Left colon (tissue), 2 donors: ENCODE results near the gene CADPS. TPM values are rescaled to one million over a fixed set of nuclear protein-coding genes. Genes with fewer than 3 reads are reported as not detected.
A peak's percentile ranks its signal among the peaks of the same experiment; 100 is the strongest.

Experiments
- ATAC-seq: fragments of 200-7000 bp; cut with Tn5 transposase; one replicate; pipeline ENCODE4 v1.9.1; 2020; ENCODE audit warnings: mild to moderate bottlenecking, moderate library complexity
- DNase-seq, 2 donors: peaks; one replicate each; pipeline ENCODE4 v3.0.0-alpha.2; 2020
- intact Hi-C, 2 donors: fragments of 100-400 bp; cut with DNase I in 1 of 2; cut with micrococcal nuclease in 1 of 2; formaldehyde crosslinking; loops; one replicate each; pipeline versions ENCODE4 v1.11.2 to v1.14.0; 2022; cut with DNase I, micrococcal nuclease
- total RNA-seq, 2 donors: library from RNA; stranded (reverse); fragmentation: NEBNext Ultra II Directional; extraction: Animal tissue kit (Norgen Biotek cat#: 25700); gene quantifications; one replicate each; pipeline ENCODE4 v1.2.1, GENCODE V29; 2021
- donor health status: DM: no; HTN: no; CAD: no.
- donor health status: DM: yes; HTN: yes; CAD: no.

CADPS gene
- total RNA-seq, 2 donors from 2014 or later = 3.7 to 4.4 TPM

DNA sequence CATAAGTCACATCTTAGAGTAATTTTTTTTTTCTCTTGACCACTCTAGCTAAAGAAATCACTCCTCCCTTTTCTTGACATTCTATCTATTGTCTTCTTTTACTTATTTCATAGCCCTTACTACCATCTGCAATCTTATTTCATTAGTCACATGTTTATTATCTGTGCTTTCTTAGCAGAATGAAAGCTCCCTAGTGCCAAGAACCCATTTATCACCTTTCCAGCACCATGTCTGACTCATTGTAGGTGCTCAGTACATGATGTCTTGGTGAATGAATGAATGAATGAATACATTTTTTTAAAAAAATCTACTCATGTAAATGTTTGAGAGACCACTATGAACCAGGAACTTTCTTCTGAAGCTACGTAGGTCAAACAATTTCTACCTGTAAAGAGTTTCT is 157.2 kb downstream of the CADPS start:
- no peak for DNase-seq
- intact Hi-C loops = no loop called here
- ATAC-seq = no peak

DNA sequence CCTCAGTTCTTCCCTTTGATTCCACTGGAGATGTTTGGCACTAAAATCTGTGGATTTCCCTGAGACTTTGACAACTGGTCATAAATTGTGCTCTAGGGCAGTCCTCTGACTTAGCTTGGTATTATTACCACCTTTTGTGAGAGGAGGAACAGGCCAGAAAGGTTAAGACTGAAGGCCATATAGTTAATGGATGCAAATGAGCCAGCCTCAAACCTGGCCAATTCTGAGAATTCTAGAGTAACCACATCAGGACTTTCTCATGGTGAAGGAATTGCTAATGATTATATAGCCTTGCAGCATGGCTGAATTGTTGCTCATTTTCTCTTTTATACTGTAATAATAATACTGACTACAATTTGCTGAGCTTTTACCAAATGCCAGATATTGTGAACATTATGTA is 162.5 kb downstream of the CADPS start:
- DNase-seq (no peak), ATAC-seq (no peak)
- intact Hi-C loops = no loop called here

DNA sequence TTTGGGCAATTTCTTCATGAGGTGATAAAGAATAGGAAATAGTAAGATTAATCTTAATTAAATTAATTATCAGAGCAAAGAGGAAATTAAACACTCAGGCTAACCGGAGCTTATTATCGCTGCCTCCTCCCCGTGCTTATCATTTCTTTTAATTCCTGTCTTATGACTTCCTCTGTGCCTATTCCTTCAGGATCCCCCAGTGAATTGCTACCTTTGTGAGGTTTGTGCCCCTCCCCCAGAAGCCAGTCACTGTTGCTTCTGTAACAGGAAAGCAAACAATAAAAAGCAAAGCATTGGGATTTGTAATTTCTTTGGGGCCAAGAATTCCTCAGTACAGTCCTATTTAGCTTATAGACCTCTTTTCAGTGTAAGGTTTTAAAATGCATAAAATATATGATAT is 164.5 kb downstream of the CADPS start:
- ATAC-seq (no peak), DNase-seq (no peak)
- intact Hi-C loops = no loop called here

DNA sequence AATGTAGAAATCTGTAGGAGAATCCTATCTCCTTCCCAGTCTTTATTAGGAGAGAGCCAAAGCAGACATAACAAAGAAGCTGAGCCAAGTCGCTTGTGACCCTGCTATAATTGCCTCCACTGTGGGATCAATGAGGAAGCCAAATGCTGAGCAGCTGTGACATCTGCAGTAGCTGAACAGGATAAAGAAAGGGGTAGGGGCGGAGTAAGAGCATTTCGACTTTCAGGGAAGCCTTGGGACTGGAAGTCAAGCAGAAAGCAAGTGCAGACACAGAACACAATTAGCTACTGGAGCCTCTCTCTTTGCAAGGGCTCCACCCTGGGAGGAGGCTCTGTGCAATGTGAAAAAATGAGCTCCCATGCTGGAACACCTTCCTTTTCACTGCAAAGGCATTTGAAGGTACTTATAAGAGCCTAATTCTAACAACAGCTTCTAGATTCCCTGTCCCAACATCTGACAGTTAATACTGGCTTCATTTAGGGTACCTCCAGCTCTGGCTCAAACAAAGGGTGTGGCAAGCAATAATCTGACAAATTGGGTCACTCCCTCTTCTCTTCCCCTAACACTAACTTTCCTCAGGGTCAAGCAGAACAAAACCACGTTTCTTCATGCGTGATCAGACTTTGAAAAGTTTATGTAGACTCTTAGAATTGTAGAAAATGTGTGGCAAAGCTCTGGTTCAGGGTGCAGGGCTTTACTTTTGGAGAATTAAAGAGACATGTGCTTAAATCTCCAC is 166.4 kb downstream of the CADPS start:
- DNase-seq = peak in 1 of 2 donors; percentile 10
- intact Hi-C loops = no loop called here
- ATAC-seq = peak; percentile 63

DNA sequence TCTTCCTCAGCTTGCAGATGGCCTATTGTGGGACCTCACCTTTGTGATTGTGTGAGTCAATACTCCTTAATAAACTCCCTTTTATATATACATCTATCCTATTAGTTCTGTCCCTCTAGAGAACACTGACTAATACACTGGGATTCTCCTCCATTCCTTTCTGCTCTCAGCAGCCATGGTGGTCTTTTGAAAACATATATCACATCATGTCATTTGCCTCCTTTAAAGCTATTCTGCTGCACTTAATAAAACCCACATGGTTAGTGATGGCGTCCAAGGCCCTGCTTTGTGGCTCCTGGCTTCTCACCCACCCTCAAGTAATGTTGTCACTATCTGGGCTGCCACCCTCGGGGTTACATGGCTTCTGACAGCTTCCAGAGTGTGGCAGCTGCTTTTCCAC is 169.5 kb downstream of the CADPS start:
- intact Hi-C loops = no loop called here
- ATAC-seq (no peak), DNase-seq (no peak)

DNA sequence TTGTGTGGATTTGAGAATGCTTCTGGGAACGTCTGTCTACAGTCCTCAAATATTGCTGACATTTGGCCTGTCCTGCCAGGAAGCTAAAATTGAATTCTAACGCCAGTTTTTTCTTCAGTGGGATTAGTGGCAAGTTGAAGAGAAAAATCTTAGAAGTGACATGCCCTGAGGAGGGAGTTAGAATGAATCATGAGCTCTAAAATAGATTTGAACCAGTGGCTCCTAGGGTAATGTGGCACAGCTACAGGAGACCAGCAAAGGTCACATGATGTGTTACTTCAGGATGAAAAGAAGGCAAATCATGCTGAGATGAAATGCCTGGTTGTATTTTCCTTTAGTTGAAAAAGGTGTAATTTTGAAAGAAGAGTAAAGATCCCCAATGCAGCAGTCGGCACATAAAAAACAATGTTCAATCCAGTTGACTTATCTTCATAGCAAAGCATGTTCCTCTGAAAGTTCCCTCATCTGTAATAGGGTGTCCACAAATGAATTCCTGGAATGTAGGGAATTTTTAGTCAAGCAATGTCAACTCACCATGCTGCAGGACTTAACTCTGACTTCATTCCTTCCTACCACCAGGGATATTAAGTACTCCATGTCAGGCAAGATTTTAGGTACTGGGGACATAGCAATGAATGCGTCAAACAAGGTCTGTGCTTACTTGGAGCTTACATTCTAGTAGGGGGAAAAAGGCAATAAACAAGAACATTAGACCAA is 171.6 kb downstream of the CADPS start:
- DNase-seq (no peak), ATAC-seq (no peak)
- intact Hi-C loops = no loop called here

DNA sequence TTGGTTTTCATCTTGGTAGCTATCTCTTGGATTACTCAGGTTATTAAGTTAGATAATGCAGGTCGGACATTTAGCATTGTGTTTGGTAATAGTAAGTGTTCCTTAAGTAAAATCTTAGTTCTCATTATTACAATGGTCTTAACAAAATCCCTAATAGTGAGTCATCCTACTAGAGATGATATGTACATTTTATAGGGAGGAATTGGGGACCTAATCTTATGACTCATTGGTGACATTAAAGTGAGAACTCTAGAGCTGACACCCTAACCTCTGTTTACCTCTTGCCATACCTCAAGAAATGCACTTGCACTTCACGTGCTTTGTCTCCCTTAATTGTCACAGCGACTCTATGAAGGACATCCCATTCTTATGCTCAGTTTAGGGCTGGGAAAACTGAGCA is 174.9 kb downstream of the CADPS start:
- intact Hi-C loops = no loop called here
- DNase-seq (no peak), ATAC-seq (no peak)

DNA sequence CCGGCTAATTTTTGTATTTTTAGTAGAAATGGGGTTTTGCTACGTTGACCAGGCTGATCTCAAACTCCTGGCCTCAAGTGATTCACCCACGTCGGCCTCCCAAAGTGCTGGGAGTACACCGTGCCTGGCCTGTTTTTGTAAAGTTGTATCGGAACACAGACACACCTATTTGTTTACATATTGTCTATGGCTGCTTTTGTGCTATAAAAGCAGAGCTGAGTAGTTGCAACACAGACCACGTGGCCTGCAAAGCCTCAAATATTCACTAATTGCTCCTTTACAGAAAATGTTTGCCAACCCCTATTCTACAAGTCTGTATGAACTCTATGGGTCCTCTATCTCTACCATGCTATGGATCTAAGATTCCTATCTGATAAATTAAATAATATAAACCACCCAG is 175.5 kb downstream of the CADPS start:
- DNase-seq (no peak), ATAC-seq (no peak)
- intact Hi-C loops = no loop called here

DNA sequence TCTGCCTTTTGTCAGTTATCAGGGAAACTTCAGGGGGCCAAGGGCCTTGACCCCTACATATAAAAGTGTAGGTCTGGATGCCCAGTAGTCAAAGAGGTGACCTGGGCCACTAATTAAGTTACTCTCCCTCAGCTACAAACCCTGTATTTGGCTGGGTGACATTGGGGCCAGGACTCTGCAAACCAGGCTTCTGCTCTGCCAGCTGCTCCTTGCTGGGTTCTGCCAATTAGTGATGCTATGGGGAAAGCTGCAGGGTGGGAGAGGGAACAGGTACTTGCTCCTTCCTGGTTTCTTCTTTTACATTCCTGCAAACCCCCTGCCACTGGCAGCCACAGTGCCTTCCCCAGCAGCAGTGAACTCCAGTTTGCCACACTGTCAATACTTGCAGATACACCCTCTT is 179.2 kb downstream of the CADPS start:
- no peak for ATAC-seq
- intact Hi-C loops = no loop called here
- DNase-seq = no peak

DNA sequence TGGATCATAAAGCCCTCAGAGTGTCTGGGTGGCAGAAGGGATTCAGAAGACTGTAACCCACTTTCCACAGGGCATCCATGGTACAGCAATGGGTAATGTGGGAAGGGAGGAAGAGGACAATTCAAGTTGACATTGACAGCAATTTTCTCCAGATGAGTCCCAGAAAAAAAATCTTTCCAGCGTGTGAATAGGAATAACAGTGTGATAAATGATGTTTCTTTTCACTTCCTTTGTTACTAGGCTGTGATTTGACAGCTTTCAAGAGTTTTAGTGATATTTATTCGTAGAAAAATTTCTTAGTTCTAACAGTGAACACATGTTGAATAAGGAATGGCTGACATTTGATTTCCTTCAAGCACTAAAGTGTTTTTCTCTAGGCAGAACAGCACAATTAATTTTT is 186.4 kb downstream of the CADPS start:
- DNase-seq = no peak
- intact Hi-C loops = no loop called here
- no peak for ATAC-seq

DNA sequence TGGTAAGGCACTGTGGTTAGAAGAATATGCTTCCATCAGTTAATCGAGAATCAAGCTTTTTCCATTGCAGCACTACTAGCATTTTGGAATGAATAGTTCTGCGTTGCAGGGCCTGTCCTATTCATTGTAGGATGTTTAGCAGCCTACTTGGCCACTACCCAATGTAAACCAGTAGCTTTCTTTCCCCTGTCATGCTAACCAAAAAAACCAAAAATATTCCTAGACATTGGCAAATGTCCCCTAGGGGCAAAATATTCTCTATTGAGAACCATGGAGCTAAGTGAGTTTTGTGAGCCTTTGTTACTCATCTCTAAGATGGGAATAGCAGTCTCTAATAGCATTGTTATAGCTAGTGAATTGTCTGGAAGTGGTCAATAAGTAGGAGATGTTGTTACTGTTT is 187.2 kb downstream of the CADPS start:
- ATAC-seq (no peak), DNase-seq (no peak)
- intact Hi-C loops = no loop called here

DNA sequence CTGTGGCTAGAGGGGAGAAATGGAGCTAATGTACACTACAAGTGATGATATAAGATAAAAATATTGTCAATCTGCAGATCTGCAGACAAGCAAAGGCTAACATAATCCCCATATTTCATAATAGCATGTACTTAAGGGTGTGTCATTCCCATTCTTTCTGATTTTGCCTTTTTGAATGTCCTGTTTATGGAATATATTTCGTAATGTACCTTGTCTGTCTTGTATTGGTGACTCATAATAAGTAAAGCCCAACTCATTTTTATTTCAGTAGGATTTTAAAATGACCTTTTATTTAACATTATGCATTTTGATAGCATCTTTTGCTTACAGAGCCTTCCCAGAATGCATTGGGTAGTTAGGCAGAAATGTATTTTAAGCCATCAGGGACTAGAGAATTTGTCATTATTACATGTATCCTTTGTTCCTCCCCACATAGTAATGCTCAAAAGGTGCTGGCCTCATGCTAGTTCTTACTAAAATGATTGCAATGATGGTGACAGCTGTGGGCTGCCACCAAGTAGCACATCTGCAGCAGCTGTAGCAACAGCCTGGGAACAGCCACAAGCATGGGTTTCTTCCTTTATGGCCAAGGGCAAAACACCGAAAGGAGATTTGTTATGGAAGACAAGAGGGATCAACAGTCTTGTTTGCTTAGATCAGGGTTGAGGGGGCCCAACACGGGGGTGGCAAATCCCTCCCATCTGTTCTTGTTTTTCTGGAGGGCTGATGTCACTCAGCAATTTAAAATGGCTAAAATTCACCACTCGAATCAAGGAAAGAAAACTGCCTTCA is 188.5 kb downstream of the CADPS start:
- no peak for ATAC-seq
- intact Hi-C loops = no loop called here
- DNase-seq = no peak

DNA sequence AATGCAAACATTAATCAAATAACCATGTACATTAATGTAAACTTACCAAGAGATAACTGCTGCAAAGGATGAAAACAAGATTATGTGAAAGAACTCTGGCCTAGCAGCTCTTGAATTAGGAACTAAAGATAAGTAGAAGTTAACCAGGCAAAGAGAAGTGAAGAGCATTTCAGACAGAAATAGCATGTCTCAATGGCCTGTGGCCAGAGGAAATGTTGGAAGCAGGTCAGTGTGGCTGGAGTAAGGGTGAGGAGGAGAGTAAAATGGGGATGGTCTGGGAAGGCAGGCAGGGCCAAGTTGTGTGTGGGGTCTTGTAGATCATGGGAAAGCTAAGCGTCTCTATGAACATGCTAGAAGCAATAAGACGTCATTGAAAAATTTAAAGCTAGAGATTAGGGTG is 192.4 kb downstream of the CADPS start:
- ATAC-seq (no peak), DNase-seq (no peak)
- intact Hi-C loops = no loop called here

DNA sequence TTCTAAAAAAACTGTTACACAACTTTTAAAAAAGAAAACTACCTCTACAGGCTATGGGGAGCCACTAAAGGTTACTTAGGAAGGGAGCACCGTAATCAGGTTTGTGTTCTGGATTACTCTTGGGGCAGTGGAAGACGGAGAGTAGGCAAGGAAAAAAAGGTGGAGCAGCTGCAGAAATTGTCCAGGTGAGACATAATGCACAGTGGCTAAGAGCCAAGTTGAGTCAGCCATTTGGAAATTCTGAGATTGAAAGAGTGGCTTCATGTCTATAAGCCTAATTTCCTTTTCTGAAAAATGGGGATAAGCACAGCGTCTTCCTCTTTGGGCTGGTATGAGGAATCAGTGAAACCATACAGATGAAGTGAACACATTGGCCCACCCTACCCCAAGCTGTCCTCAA is 195.2 kb downstream of the CADPS start:
- intact Hi-C loops = no loop called here
- DNase-seq (no peak), ATAC-seq (no peak)

DNA sequence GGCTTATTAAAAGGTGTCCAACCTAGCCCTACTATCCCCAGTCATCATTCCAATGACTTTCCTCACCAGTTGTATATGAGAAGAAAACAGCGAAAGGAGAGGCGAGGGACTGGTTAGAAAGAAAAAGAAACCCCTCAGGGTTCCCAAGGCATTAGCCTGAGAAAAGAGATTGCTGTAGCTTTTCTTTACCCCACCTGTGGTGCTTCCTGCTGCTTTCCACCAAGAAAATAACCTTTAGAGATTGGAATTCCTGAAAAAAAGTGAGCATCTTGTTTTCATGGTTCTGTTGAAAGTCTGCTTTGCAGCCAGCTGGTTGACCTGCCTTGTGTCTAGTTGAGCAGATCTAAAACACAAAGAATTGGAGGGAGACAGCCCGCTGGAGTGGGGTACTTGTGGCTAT is 196.4 kb downstream of the CADPS start:
- intact Hi-C loops = no loop called here
- DNase-seq (no peak), ATAC-seq (no peak)

DNA sequence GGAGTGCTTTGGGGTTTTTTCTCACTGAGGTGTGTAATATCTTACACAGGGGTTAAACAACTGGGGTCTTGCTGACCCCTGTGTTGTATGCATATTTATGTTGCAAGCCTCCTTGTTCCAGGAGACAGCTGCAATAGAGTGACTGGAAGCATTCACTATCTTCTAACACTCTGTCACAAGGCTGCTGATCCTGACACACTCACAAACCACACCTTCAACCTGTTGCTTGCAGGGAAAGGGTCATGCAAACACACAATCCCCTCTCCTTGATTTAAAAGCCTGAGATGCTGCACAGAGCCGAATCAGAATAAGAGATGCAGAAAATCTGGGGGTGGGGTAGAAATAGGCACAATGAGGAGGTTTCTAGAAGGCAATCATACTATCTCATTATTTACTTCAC is 197.3 kb downstream of the CADPS start:
- ATAC-seq = no peak
- intact Hi-C loops = no loop called here

DNA sequence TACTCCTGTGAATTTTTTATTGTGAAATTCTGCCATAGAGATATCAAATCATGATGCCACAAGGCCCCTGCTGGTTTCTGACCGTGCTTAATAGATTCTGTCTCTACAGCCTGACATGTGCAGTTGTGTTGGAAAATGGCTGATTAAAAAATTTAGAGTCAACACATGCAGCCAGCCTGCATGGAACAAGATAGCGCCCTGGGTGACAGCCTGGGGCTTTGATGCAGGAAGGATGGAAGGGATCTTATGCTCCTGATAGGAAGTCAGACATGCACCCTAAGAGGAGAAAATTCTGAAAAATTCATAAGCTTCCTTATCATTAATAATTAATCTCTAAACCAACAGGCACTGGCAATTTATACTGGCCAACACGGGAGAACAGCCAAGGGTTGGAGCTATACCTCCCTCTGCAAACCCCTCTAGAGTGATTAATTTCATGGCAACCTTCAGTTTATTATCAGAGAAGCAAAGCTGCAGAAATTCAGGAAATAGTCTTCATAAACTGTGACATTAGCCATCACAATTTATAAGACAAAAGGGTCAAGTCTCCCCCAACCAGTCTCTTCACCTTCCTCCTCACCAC is 198.4 kb downstream of the CADPS start:
- ATAC-seq (no peak), DNase-seq (no peak)

More for the DNA sequence above, 197.3 kb downstream of the CADPS start:
- DNase-seq = no peak

DNA sequence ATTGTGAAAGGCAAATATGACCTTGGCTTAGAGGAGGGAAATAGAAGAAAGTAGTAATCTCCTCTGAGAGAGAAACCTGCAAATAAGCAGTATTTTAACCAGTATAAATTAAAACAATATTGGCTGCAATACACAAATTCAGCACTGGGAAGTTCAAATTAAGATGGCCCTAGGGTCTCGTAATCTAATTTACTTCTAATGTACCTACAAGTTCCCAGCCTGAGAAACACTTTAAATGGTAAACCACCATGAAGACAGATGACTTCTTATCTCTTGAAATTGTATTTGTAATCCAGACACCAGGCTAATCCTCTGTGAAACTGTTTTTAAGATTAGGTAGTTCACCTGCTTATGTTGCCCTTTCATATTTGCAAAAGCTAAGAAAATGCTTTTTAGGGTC is 199.7 kb downstream of the CADPS start:
- ATAC-seq = no peak
- DNase-seq = no peak
- intact Hi-C loops = no loop called here

More for the DNA sequence above, 198.4 kb downstream of the CADPS start:
- intact Hi-C loops = no loop called here

DNA sequence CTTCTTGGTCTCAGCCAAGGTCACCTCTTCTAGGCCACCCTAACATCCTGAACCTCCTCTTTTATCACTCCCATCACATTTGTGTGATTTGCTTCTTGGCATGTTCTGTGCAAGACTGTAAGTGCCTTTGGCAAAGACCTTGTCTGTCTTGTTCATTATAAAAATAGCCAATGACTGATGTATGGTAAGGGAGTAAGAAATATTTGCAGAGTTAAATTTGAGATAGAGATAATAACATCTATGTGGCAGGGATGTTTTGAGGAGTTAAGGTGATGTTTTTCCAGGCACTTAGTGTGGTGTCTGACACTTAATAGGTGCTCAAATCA is 202.3 kb downstream of the CADPS start:
- ATAC-seq = no peak
- no peak for DNase-seq
- intact Hi-C loops = no loop called here
